Mesenchymal stem cell (in vitro differentiated cells and primary cell): ENCODE measurements around the gene DMD.
A peak's percentile ranks its signal among the peaks of the same experiment; 100 is the strongest.

Source experiments
- DNase-seq: peaks from one replicate; pipeline ENCODE4 v3.0.0-alpha.2; 2013
- H2AFZ ChIP-seq: one replicate; pipeline ENCODE4 v1.6.1; 2013; ENCODE audit warnings: low read depth, mild to moderate bottlenecking, control low read depth, inconsistent platforms, low read length, moderate library complexity
- H2AK5ac ChIP-seq: 2 replicates; pipeline ENCODE4 v1.6.1; 2013; ENCODE audit warnings: low read length, moderate library complexity, mild to moderate bottlenecking, inconsistent platforms; ENCODE audit not compliant: severe bottlenecking
- H2BK120ac ChIP-seq: one replicate; pipeline ENCODE4 v1.6.1; 2013; ENCODE audit warnings: low read depth, mild to moderate bottlenecking, inconsistent platforms, low read length, moderate library complexity
- H2BK12ac ChIP-seq, 2 experiments: one replicate each; pipeline ENCODE4 v1.6.1; 2013; ENCODE audit warnings: inconsistent platforms in 2 of 2, low read length in 2 of 2, mild to moderate bottlenecking in 2 of 2, moderate library complexity in 2 of 2, control low read depth in 1 of 2
- H2BK15ac ChIP-seq: one replicate; pipeline ENCODE4 v1.6.1; 2013; ENCODE audit warnings: mild to moderate bottlenecking, low read depth, inconsistent platforms; ENCODE audit not compliant: poor library complexity, severe bottlenecking
- H2BK5ac ChIP-seq: 2 replicates; pipeline ENCODE4 v1.6.1; 2013; ENCODE audit warnings: low read depth, mild to moderate bottlenecking, low read length, control low read depth, inconsistent platforms; ENCODE audit not compliant: poor library complexity, severe bottlenecking
- H3K14ac ChIP-seq, 2 experiments: one replicate each; pipeline ENCODE4 v1.6.1; 2013; ENCODE audit warnings: inconsistent platforms in 2 of 2, low read length in 2 of 2, control low read depth in 1 of 2, mild to moderate bottlenecking in 1 of 2, moderate library complexity in 1 of 2
- H3K18ac ChIP-seq, 2 experiments: one replicate each; pipeline ENCODE4 v1.6.1; 2013; ENCODE audit warnings: inconsistent platforms in 2 of 2, low read length in 2 of 2, control low read depth in 1 of 2, low read depth in 1 of 2, mild to moderate bottlenecking in 1 of 2
- H3K23ac ChIP-seq, 2 experiments: one replicate each; pipeline ENCODE4 v1.6.1; 2013; ENCODE audit warnings: inconsistent platforms in 2 of 2, low read length in 2 of 2, mild to moderate bottlenecking in 2 of 2, moderate library complexity in 2 of 2, control low read depth in 1 of 2
- H3K27ac ChIP-seq: 2 replicates; pipeline ENCODE4 v1.5.1; 2013; ENCODE audit warnings: mild to moderate bottlenecking, moderate library complexity, low read length, control low read depth, inconsistent platforms; ENCODE audit not compliant: poor library complexity, severe bottlenecking
- H3K27me3 ChIP-seq, 2 experiments: 2 replicates each; pipeline versions ENCODE4 v1.6.1 to v1.7.0; 2013; ENCODE audit warnings: low read length in 2 of 2, mild to moderate bottlenecking in 2 of 2, moderate library complexity in 2 of 2, control low read depth in 1 of 2, inconsistent platforms in 1 of 2; ENCODE audit not compliant: control insufficient read depth in 1 of 2, insufficient read depth in 1 of 2
- H3K36me3 ChIP-seq, 2 experiments: 2 replicates each; pipeline versions ENCODE4 v1.6.1 to v1.7.0; 2013; ENCODE audit warnings: low read length in 2 of 2, control low read depth in 1 of 2, inconsistent platforms in 1 of 2, low read depth in 1 of 2, mild to moderate bottlenecking in 1 of 2; ENCODE audit not compliant: insufficient read depth in 2 of 2, control insufficient read depth in 1 of 2
- H3K4ac ChIP-seq, 2 experiments: one replicate each; pipeline ENCODE4 v1.6.1; 2013; ENCODE audit warnings: inconsistent platforms in 2 of 2, low read length in 2 of 2, mild to moderate bottlenecking in 2 of 2, moderate library complexity in 2 of 2, control low read depth in 1 of 2, low read depth in 1 of 2
- H3K4me1 ChIP-seq: 2 replicates; pipeline ENCODE4 v1.6.1; 2013; ENCODE audit warnings: low read depth, low read length, control low read depth; ENCODE audit not compliant: control insufficient read depth, insufficient read depth
- H3K4me2 ChIP-seq: 2 replicates; pipeline ENCODE4 v1.6.1; 2013; ENCODE audit warnings: low read length, mild to moderate bottlenecking, inconsistent platforms; ENCODE audit not compliant: poor library complexity, severe bottlenecking
- H3K4me3 ChIP-seq, 2 experiments: 2 replicates each; pipeline versions ENCODE4 v1.5.1 to v1.7.0; 2013; ENCODE audit warnings: low read length in 2 of 2, mild to moderate bottlenecking in 2 of 2, control low read depth in 1 of 2, low read depth in 1 of 2; ENCODE audit not compliant: insufficient read depth in 1 of 2
- H3K79me1 ChIP-seq: replicated peaks from 2 replicates; pipeline ENCODE4 v1.6.1; 2013; ENCODE audit warnings: mild to moderate bottlenecking, control low read depth, low read length, inconsistent platforms; ENCODE audit not compliant: poor library complexity, severe bottlenecking
- H3K9ac ChIP-seq: 2 replicates; pipeline ENCODE4 v1.7.0; 2013; ENCODE audit warnings: mild to moderate bottlenecking, low read length, moderate library complexity
- H3K9me3 ChIP-seq: 2 replicates; pipeline ENCODE4 v1.7.0; 2013; ENCODE audit warnings: mild to moderate bottlenecking, low read length; ENCODE audit not compliant: control insufficient read depth
- H4K8ac ChIP-seq: one replicate; pipeline ENCODE4 v1.6.1; 2013; ENCODE audit warnings: inconsistent platforms, mild to moderate bottlenecking, low read length, moderate library complexity
- H4K91ac ChIP-seq: one replicate; pipeline ENCODE4 v1.6.1; 2013; ENCODE audit warnings: mild to moderate bottlenecking, low read length, inconsistent platforms
- WGBS: methylation state at CpG from one replicate; pipeline ENCODE4 v1.1.7; 2013; ENCODE audit warnings: mixed read lengths; 5-methylcytosine and 5-hydroxymethylcytosine counted together

DMD gene

GRCh38 chrX:31222946-31223345 is 1988.4 kb downstream of the DMD start:
- Histone ChIP-seq H2BK5ac (no peak overlapping the region), H4K8ac (no peak overlapping the region), H3K9ac (no peak overlapping the region), H3K23ac (no peak overlapping the region), H3K79me1 (no peaks in the 10 kb centered on the region), H3K4ac (no peak overlapping the region), H2BK15ac (no peak overlapping the region), H3K18ac (no peak overlapping the region), H3K4me2 (no peak overlapping the region), H2BK120ac (no peak overlapping the region), H3K27me3 (no peaks in the 10 kb centered on the region), H3K9me3 (no peaks in the 10 kb centered on the region), H3K27ac (no peak overlapping the region), H3K14ac (no peak overlapping the region), H3K4me3 (no peak overlapping the region), H3K4me1 (no peaks in the 10 kb centered on the region), H2AFZ (no peak overlapping the region), H2AK5ac (no peak overlapping the region), H2BK12ac (no peak overlapping the region), H4K91ac (no peak overlapping the region), H3K36me3 (no peaks in the 10 kb centered on the region)
- WGBS, result 96% methylated on average over 3 of the region's 6 CpGs
- no peak for DNase-seq

GRCh38 chrX:31219174-31219573 is 1992.2 kb downstream of the DMD start:
- whole genome bisulfite sequencing, result 62% methylated on average over 6 of the region's 6 CpGs
- Histone ChIP-seq H2BK12ac (no peak overlapping the region), H3K36me3 (no peaks in the 10 kb centered on the region), H3K79me1 (no peaks in the 10 kb centered on the region), H3K27me3 (no peaks in the 10 kb centered on the region), H2AFZ (no peak overlapping the region), H3K18ac (peak overlapping the region in 1 of 2 experiments; percentile 11), H2BK5ac (no peak overlapping the region), H2AK5ac (no peak overlapping the region), H3K4me3 (no peak overlapping the region), H3K14ac (no peak overlapping the region), H2BK15ac (no peak overlapping the region), H4K8ac (no peak overlapping the region), H4K91ac (no peak overlapping the region), H3K4me1 (no peaks in the 10 kb centered on the region), H3K9me3 (no peaks in the 10 kb centered on the region), H3K27ac (no peak overlapping the region), H3K4me2 (no peak overlapping the region), H3K9ac (no peak overlapping the region), H2BK120ac (no peak overlapping the region), H3K23ac (no peak overlapping the region), H3K4ac (no peak overlapping the region)
- DNase-seq, result no peak

GRCh38 chrX:31217084-31217483 is 1994.3 kb downstream of the DMD start:
- Histone ChIP-seq H2BK120ac (no peak overlapping the region), H3K4me3 (no peak overlapping the region), H2AFZ (no peak overlapping the region), H3K4me2 (no peak overlapping the region), H2AK5ac (no peak overlapping the region), H3K79me1 (no peaks in the 10 kb centered on the region), H4K8ac (no peak overlapping the region), H3K18ac (no peak overlapping the region), H3K27me3 (peaks cover 0 to 8% of the 10 kb centered on the region in 2 experiments), H2BK5ac (no peak overlapping the region), H2BK15ac (no peak overlapping the region), H3K27ac (no peak overlapping the region), H3K4me1 (no peaks in the 10 kb centered on the region), H2BK12ac (no peak overlapping the region), H3K9ac (no peak overlapping the region), H4K91ac (no peak overlapping the region), H3K9me3 (no peaks in the 10 kb centered on the region), H3K14ac (no peak overlapping the region), H3K36me3 (no peaks in the 10 kb centered on the region), H3K4ac (no peak overlapping the region), H3K23ac (no peak overlapping the region)
- no peak for DNase-seq
- WGBS, result 100% methylated on average over 1 of the region's 2 CpGs

- Histone ChIP-seq H3K9ac (no peak overlapping the region), H2BK5ac (no peak overlapping the region), H3K27ac (no peak overlapping the region), H3K79me1 (no peaks in the 10 kb centered on the region), H4K91ac (no peak overlapping the region), H3K4me1 (no peaks in the 10 kb centered on the region), H3K27me3 (peaks cover 0 to 8% of the 10 kb centered on the region in 2 experiments), H4K8ac (no peak overlapping the region), H3K18ac (no peak overlapping the region), H2BK120ac (no peak overlapping the region), H3K4me3 (no peak overlapping the region), H3K23ac (no peak overlapping the region), H2AK5ac (no peak overlapping the region), H2BK15ac (no peak overlapping the region), H2AFZ (no peak overlapping the region), H3K36me3 (no peaks in the 10 kb centered on the region), H3K9me3 (no peaks in the 10 kb centered on the region), H3K14ac (no peak overlapping the region), H3K4ac (no peak overlapping the region), H2BK12ac (no peak overlapping the region), H3K4me2 (no peak overlapping the region)
- no peak for DNase-seq
- WGBS, result 100% methylated on average over 2 of the region's 7 CpGs
Measured at GRCh38 chrX:31215277-31215815, 1996.0 kb downstream of the DMD start.
